Ishikawa (cell line): ENCODE data around the gene SERAC1.
A peak's percentile ranks its signal among the peaks of the same experiment; 100 is the strongest.

ENCODE experiments used
- CEBPB ChIP-seq: IDR thresholded peaks from 2 replicates; pipeline ENCODE4 v1.6.1; 2012
- CREB1 ChIP-seq: IDR thresholded peaks from 2 replicates; pipeline ENCODE4 v1.6.1; 2012; ENCODE audit warnings: low read depth
- EGR1 ChIP-seq: IDR thresholded peaks from 2 replicates; pipeline ENCODE4 v1.6.1; 2012
- EP300 ChIP-seq: IDR thresholded peaks from 2 replicates; pipeline ENCODE4 v1.6.1; 2012; ENCODE audit warnings: borderline replicate concordance
- FOXM1 ChIP-seq: IDR thresholded peaks from 2 replicates; pipeline ENCODE4 v1.6.1; 2012; ENCODE audit warnings: low read depth, borderline replicate concordance
- MAX ChIP-seq: IDR thresholded peaks from 2 replicates; pipeline ENCODE4 v1.6.1; 2012
- NFIC ChIP-seq: IDR thresholded peaks from 2 replicates; pipeline ENCODE4 v1.6.1; 2012
- RAD21 ChIP-seq: IDR thresholded peaks from 2 replicates; pipeline ENCODE4 v1.6.1; 2012; ENCODE audit warnings: low read depth
- TAF1 ChIP-seq: IDR thresholded peaks from 2 replicates; pipeline ENCODE4 v1.6.1; 2012; ENCODE audit warnings: low read depth, mild to moderate bottlenecking
- TCF12 ChIP-seq: IDR thresholded peaks from 2 replicates; pipeline ENCODE4 v1.6.1; 2012; ENCODE audit warnings: low read depth
- TEAD4 ChIP-seq: IDR thresholded peaks from 2 replicates; pipeline ENCODE4 v1.6.1; 2012
- YY1 ChIP-seq: IDR thresholded peaks from 2 replicates; pipeline ENCODE4 v1.6.1; 2012; ENCODE audit warnings: low read depth
- ZBTB7A ChIP-seq: IDR thresholded peaks from 2 replicates; pipeline ENCODE4 v1.6.1; 2012; ENCODE audit warnings: low read depth
- TF ChIP-seq, protein P1 (sequence below): IDR thresholded peaks from 2 replicates; pipeline ENCODE4 v1.6.1; 2012
- TF ChIP-seq, protein P2 (sequence below): IDR thresholded peaks from 2 replicates; pipeline ENCODE4 v1.6.1; 2012; ENCODE audit warnings: low read depth, mild to moderate bottlenecking

Gene SERAC1

DNA sequence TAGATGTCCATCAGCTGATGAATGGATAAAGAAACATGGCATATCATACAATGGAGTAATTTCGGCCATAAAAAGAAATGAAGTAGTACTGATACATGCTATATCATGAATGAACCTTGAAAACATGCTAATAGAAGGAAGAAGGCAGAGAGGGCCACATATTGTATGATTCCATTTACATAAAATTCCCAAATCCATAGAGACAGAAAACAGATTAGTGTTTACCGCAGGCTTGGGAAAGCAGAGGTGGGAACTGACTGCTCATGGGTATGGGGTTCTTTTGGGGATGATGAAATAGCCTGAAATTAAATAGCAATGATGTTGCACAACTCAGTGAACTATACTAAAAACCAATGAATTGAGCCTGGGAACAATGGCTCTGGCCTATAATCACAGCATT lies 58.3 kb downstream of the SERAC1 start:
- TF ChIP-seq CEBPB: 0 out of 2 replicates have a peak, but pooled peaks have one; percentile 34
- TF ChIP-seq, protein P1, sequence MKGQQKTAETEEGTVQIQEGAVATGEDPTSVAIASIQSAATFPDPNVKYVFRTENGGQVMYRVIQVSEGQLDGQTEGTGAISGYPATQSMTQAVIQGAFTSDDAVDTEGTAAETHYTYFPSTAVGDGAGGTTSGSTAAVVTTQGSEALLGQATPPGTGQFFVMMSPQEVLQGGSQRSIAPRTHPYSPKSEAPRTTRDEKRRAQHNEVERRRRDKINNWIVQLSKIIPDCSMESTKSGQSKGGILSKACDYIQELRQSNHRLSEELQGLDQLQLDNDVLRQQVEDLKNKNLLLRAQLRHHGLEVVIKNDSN: no peak

GRCh38 chr6:158104696-158105095 lies 63.4 kb downstream of the SERAC1 start:
- no peak for TF ChIP-seq TCF12
- no peak for TF ChIP-seq EP300
- no peak for TF ChIP-seq RAD21
- TF ChIP-seq YY1: no peak
- TF ChIP-seq ZBTB7A: no peak
- TF ChIP-seq EGR1: no peak
- TF ChIP-seq CREB1: no peak
- TF ChIP-seq, protein P1: no peak
- no peak for TF ChIP-seq TAF1
- TF ChIP-seq, protein P2, sequence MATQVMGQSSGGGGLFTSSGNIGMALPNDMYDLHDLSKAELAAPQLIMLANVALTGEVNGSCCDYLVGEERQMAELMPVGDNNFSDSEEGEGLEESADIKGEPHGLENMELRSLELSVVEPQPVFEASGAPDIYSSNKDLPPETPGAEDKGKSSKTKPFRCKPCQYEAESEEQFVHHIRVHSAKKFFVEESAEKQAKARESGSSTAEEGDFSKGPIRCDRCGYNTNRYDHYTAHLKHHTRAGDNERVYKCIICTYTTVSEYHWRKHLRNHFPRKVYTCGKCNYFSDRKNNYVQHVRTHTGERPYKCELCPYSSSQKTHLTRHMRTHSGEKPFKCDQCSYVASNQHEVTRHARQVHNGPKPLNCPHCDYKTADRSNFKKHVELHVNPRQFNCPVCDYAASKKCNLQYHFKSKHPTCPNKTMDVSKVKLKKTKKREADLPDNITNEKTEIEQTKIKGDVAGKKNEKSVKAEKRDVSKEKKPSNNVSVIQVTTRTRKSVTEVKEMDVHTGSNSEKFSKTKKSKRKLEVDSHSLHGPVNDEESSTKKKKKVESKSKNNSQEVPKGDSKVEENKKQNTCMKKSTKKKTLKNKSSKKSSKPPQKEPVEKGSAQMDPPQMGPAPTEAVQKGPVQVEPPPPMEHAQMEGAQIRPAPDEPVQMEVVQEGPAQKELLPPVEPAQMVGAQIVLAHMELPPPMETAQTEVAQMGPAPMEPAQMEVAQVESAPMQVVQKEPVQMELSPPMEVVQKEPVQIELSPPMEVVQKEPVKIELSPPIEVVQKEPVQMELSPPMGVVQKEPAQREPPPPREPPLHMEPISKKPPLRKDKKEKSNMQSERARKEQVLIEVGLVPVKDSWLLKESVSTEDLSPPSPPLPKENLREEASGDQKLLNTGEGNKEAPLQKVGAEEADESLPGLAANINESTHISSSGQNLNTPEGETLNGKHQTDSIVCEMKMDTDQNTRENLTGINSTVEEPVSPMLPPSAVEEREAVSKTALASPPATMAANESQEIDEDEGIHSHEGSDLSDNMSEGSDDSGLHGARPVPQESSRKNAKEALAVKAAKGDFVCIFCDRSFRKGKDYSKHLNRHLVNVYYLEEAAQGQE: no peak
- no peak for TF ChIP-seq NFIC
- TF ChIP-seq TEAD4: no peak
- no peak for TF ChIP-seq MAX

GRCh38 chr6:158103228-158103627 lies 64.8 kb downstream of the SERAC1 start:
- TF ChIP-seq CREB1 (no peak), EP300 (no peak), TCF12 (no peak)

GRCh38 chr6:158095671-158096070 lies 72.4 kb downstream of the SERAC1 start:
- TF ChIP-seq, protein P1: no peak
- TF ChIP-seq CREB1: no peak
- no peak for TF ChIP-seq EGR1
- TF ChIP-seq MAX: no peak
- no peak for TF ChIP-seq EP300
- no peak for TF ChIP-seq TEAD4
- no peak for TF ChIP-seq RAD21
- no peak for TF ChIP-seq YY1
- TF ChIP-seq TAF1: no peak
- TF ChIP-seq CEBPB: no peak
- TF ChIP-seq, protein P2: no peak
- TF ChIP-seq FOXM1: no peak
- no peak for TF ChIP-seq ZBTB7A
- no peak for TF ChIP-seq TCF12
- no peak for TF ChIP-seq NFIC

GRCh38 chr6:158095031-158095430 lies 73.0 kb downstream of the SERAC1 start:
- TF ChIP-seq, protein P2: no peak
- TF ChIP-seq EGR1 (no peak), TCF12 (no peak), RAD21 (no peak), TEAD4 (no peak), CREB1 (no peak), FOXM1 (no peak), MAX (no peak), CEBPB (no peak), NFIC (no peak), TAF1 (no peak), EP300 (no peak), ZBTB7A (no peak), YY1 (no peak)
- TF ChIP-seq, protein P1: no peak
